ENCODE measurements around the gene CLPTM1L.
A peak's percentile ranks its signal among the peaks of the same experiment; 100 is the strongest.

CLPTM1L gene

GRCh38 chr5:1344975-1345838, at the start of gene CLPTM1L:
Gene CLPTM1L, minus strand, starts transcription at chr5:1345099. Its CDS starts 258 bp downstream, at chr5:1344841.
- peak; percentile 75 to 79 for DNase-seq (ENCODE audit: low read depth in 2 of 2)

DNA sequence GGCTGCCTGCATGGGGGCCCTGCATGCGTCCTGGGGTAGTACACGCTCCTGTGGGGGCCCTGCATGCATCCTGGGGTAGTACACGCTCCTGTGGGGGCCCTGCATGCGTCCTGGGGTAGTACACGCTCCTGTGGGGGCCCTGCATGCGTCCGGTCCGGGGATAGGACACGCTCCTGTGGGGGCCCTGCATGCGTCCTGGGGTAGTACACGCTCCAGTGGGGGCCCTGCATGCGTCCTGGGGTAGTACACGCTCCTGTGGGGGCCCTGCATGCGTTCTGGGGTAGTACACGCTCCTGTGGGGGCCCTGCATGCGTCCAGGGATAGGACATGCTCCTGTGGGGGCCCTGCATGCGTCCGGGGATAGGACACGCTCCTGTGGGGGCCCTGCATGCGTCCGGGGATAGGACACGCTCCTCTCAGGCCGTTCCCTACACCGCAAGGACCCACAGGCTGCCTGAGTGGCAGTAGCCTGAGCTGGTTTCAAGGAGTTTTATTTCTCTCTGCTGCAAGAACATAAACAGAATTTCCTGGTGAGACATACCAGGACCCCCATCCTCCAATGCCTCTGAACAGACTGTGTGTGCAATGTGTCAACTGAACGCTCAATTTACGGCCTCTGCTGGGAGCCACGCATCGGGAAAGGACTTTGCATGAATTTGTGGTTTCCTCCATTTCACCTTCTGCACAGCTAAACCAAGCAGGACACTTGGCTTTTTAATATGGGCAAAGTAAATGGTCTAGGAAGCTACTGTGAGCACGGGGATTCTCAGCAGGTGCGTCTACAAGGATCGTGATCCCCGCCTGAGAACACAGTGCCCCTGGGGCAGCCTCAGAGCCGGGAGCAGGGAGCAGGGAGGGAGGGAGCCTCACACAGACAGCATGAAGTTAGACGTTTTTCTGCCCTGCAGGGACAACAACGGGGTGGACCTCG, 48.9 kb upstream of the CLPTM1L start:
- DNase-seq (ENCODE audit: low read depth in 2 of 2) = no peak

GRCh38 chr5:1392801-1393565, 48.1 kb upstream of the CLPTM1L start:
- no peak for DNase-seq (ENCODE audit: low read depth in 2 of 2)

DNA sequence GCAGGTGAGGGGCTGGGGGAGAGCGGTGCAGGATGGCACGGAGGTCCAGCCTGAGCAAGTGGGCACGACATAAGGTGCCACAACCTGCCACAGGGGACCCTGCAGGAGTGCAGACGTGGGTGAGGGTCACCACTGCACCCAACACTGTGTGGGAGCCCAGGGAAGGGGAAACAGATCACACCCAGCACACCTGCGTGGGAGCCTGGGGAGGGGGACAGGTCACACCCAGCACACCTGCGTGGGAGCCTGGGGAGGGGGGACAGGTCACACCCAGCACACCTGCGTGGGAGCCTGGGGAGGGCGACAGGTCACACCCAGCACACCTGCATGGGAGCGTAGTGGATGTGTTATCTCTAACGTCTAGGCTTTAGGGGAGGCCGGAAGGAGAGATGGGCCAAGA, 47.4 kb upstream of the CLPTM1L start:
- DNase-seq (ENCODE audit: low read depth in 2 of 2) = no peak

DNA sequence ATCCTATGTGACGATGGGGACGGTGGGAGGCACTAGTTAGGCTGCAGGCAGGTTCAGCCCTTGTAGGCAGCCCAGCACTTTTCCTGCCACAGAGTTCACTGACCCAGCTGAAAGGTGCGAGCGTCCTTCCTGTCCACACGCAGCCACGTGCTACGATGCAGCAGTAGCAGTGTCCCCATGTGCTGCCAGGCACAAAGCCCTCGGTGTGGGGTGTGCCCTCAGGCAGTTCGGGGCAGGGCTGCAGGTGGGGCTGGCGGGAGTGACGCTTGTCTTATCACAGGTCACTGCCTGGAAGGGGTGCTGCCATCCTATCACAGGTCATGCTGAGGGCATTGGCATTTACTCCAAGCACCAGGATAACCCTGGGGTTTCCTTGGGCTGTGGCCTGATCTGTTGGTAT, 46.8 kb upstream of the CLPTM1L start:
- no peak for DNase-seq (ENCODE audit: low read depth in 2 of 2)

DNA sequence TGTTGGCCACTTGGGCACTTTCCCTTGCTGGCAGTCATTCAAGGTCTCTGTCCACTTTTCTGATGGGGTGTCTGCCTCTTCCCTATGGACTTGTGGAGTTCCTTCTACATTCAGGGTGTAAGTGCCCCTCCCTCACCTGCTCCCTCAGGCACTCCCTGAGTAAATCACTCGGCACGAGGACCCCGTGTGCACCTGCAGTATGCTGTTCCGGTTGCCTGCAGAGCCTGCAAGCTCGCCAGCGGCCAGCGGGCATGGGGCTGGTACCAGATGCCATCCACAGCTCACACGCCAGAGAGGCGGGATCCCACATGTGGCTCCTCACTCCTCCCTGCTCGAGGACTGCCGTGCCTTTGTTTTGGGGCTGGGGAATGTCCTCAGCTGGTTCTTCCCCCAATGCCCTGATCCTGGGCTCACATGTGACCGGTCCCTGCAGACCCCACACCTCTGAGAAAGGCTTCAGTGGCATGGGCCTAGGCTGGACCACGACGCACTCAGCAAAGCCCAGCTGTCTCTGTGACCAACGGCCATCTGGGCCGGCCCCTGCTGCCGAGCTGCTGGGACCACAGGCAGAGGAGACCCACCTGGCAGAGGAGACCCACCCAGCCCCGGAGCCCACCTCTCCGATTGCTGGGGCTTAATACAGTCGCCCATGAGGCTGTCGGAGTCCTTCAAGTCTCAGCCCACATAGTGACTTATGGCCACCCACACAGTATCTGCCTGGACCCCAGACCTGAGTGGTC, 46.1 kb upstream of the CLPTM1L start:
- no peak for DNase-seq (ENCODE audit: low read depth in 2 of 2)

- DNase-seq (ENCODE audit: low read depth in 2 of 2) = no peak
Measured at GRCh38 chr5:1390333-1390732, 45.4 kb upstream of the CLPTM1L start.

GRCh38 chr5:1388383-1388967, 43.6 kb upstream of the CLPTM1L start:
- DNase-seq (ENCODE audit: low read depth in 2 of 2) = no peak

DNA sequence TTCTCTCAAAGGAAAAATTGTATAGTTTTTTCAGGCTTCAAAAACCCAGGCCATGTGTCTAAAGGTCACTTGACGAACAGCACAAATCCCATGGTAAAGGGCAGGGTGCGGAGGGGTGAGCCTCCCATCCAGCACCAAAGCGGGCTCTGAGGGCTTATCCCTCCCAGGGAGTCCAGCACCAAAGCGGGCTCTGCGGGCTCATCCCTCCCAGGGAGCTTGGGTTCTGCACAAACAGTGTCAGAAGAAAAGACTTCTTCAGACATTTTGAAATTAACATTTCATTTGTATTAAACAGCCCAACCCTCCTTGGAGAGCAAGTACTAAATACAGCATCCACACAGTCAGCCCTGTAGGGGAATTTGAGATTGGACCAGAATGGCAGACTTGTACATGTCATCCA, 43.0 kb upstream of the CLPTM1L start:
- no peak for DNase-seq (ENCODE audit: low read depth in 2 of 2)

DNA sequence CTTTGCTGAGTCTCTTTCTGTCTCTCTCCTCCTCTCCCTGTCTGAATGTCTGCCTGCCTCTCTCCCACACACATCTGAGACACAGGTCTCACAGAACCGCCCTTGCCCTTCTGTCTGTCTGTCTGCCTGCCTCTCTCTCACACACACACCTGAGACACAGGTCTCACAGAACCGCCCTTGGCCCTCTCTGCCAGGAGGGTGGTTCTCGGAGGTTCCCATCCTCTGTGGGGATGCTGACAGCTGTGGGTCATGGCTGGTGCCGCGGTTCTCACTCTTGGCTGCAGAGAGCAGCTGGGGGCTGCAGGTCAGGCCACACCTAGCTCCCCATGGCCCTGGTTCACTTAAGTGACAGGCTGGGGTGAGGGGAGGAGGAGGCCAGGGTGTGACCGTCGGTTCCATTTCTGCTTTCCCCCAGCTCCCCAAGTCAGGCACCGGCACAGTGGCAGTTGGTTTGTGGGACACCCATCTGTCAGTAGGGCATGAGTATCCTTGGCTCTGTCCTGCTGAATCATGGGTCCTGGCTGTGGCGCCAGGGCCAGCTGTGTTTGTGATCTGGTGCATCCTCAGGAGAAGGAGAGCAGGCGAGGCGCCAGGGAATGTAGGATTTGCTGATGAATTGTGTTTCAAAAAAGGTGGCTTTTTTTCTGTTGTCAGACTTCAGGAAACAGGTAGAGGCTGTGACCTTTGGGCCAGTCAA, 42.3 kb upstream of the CLPTM1L start:
- DNase-seq (ENCODE audit: low read depth in 2 of 2) = no peak

DNA sequence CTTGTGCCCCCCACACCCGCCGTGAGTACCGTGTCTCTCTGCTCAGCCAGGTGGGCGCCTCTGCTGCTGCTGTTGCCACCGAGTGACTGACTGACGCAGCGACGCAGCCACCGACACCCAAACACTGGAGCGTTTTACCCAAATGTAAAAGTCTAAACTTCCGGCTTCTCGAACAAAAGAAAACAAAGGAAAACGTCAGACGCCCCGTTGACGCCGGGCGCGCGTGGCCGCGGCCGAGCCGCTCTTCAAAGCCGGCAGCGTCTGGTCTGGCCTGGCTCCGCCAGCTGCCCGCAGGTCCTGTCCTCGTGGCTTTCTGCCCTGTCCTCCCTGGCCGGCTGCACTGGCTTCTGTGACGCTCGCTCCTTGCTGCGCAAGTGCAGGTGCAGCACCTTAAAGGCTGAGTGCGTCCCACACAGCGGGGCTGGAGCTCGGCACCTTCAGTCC, 41.4 kb upstream of the CLPTM1L start:
- DNase-seq (ENCODE audit: low read depth in 2 of 2) = peak; percentile 42 to 49

DNA sequence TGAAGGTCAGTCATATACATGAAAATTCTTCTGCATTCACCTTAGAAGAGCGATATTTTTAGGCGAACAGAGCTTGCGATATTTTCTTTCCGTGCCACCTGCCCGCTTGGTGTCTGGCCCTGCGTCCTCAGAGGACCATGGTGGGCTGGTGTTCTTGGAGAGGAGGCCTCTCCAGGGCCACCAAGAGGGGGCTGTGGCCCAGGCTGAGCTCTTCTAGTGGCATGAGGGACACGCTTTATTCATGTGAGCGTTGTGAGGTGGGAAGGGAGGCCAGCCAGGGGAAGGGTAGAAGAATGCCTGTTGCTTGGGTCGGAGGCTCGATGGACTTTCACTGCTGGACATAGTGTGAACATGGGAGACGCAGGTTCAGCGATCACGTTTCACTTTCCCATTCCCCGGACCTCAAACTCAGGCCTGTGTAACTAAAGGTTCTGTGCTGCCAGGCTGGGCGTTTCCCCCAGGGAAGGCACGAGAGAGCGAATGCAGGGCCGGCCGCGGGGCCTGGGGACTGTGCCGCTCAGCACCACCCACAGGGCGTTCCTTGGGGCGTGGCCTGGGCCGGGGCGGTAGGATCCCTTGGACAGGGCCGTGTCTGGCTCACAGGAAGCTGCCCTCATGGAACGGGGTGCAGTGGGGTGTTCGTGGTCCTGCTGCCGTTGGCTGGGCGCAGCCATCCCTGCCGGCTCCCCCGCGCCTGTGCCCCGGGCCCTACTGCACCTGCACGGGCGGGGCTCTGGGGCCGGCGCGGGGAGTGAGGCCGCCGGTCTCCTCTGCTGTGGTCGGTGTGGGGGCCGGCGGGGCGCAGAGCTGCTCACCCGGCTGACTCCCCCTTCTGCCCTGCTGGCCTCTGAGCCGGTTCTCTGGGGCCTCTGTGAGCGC, 40.7 kb upstream of the CLPTM1L start:
- DNase-seq (ENCODE audit: low read depth in 2 of 2) = peak; percentile 59 to 64

DNA sequence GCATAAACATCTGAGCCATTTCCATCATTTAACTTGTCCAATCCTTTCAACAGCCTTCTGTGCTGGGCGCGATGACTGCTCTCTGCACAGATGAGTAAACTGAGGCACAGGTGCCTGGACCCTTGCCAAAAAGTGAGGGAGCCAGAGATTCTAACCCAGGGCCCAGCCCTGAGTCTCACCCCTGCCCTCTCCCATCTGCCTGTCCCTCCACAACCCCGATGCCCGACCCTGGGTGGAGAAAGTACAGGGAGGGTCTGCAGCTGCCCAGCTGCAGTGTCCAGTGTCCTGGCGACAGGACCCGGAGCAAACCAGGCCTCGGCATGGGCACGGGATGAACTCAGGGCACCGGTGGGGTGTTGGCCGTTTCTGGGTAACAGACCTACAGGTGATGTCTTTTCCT, 39.6 kb upstream of the CLPTM1L start:
- DNase-seq (ENCODE audit: low read depth in 2 of 2) = no peak

- no peak for DNase-seq (ENCODE audit: low read depth in 2 of 2)
Measured at GRCh38 chr5:1383886-1384401, 39.0 kb upstream of the CLPTM1L start.

DNA sequence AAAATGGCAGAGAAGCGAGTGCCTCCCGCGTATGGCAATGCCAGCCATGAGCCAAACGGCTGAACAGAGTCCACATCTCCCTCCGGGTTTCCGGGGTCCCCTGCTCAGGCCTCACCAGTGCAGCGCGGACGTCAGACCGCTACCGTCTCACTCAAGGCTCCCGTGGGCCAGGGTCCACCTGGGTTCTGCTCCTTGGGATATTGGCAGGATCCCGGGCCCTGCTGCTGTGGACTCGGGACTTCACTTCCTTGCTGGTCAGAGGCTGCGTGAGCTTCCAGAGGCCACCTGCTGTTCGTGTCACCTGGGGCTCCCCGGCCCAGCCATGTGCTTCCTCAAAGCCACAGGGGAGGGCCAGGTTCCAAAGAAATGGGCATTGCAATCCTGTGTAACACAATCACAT, 38.4 kb upstream of the CLPTM1L start:
- DNase-seq (ENCODE audit: low read depth in 2 of 2) = no peak

GRCh38 chr5:1382248-1382700, 37.4 kb upstream of the CLPTM1L start:
- no peak for DNase-seq (ENCODE audit: low read depth in 2 of 2)

GRCh38 chr5:1381370-1382247, 36.7 kb upstream of the CLPTM1L start:
- DNase-seq (ENCODE audit: low read depth in 2 of 2) = no peak

DNA sequence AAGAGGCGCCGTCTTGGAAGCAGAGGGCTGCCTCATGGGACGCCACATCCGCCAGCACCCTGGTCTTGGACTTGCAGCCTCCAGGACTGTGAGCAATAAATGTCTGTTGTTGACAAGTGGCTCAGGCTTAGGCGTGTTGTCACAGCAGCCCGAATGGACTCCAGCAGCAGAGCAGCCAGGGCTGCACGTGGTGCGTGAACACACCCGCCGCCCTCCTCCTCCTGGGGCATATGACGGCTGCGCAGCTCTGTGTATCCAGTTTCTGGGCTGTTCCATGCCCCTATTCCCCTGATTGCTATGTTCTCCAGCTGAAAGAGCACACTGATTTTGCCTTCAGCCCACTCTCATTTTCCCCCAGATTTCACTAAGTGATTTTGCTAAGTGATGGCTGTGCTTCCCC, 36.0 kb upstream of the CLPTM1L start:
- DNase-seq (ENCODE audit: low read depth in 2 of 2) = no peak
